Retinal pigment epithelial cell (primary cell): ENCODE data around the gene RFLNA.

Source experiments
- DNase-seq: peaks from one replicate; pipeline ENCODE4 v3.0.0-alpha.2; 2010; ENCODE audit warnings: low read depth
- H3K4me3 ChIP-seq: 2 replicates; pipeline ENCODE4 v1.5.1; 2011; ENCODE audit warnings: mild to moderate bottlenecking, low read length, control low read depth, moderate library complexity
- CTCF ChIP-seq: conservative IDR thresholded peaks from 2 replicates; pipeline ENCODE4 v1.5.1; 2011; ENCODE audit warnings: low read depth, low read length, control low read depth, inconsistent platforms

RFLNA gene

GRCh38 chr12:124357616-124358015 lies 62.7 kb downstream of the RFLNA start:
- no peak for TF ChIP-seq CTCF
- no peak for DNase-seq
- H3K4me3 ChIP-seq: no peak overlapping the region

- no peak for TF ChIP-seq CTCF
- H3K4me3 ChIP-seq: no peak overlapping the region
- no peak for DNase-seq
Observed at GRCh38 chr12:124358572-124358971, 63.7 kb downstream of the RFLNA start.

GRCh38 chr12:124359671-124360581 lies 65.0 kb downstream of the RFLNA start:
- no peak for TF ChIP-seq CTCF

GRCh38 chr12:124361074-124361970 lies 66.4 kb downstream of the RFLNA start:
- no peak overlapping the region for H3K4me3 ChIP-seq
- TF ChIP-seq CTCF: no peak
- DNase-seq: no peak

More at GRCh38 chr12:124359671-124360581, 65.0 kb downstream of the RFLNA start:
- H3K4me3 ChIP-seq: no peak overlapping the region
- no peak for DNase-seq

GRCh38 chr12:124361996-124362395 lies 67.1 kb downstream of the RFLNA start:
- no peak for TF ChIP-seq CTCF
- no peak for DNase-seq
- no peak overlapping the region for H3K4me3 ChIP-seq

GRCh38 chr12:124363353-124363965 lies 68.6 kb downstream of the RFLNA start:
- TF ChIP-seq CTCF: no peak
- no peak overlapping the region for H3K4me3 ChIP-seq
- no peak for DNase-seq
